ENCODE data around the gene OR4D11. TPM values are rescaled to one million over a fixed set of nuclear protein-coding genes. Genes with fewer than 3 reads are reported as not detected.

OR4D11 gene
- total and polyA plus RNA-seq, 9 of the 15 experiments (the other 6 are each of a cell fraction or from before 2014, with no cell fraction given) = not detected

- TF ChIP-seq MLLT1 (IDR thresholded peaks at IDR 0.05) (peak; percentile 47 to 60; a peak in 3 of 4 replicates), TRIM24 (IDR thresholded peaks at IDR 0.05) (peak in 1 of 2 experiments; percentile 45; a peak in 2 of 4 replicates), ZMIZ1 (IDR thresholded peaks at IDR 0.05; ENCODE audit: low read depth in 2 of 2, low read length in 2 of 2) (peak in 1 of 2 experiments; percentile 61; a peak in 1 of 4 replicates), BCOR (IDR thresholded peaks at IDR 0.05) (peak; percentile 59; the same call in 1 of the 2 replicates), FOXK2 (conservative IDR thresholded peaks at IDR 0.05 in 1 of 2, IDR thresholded peaks at IDR 0.05 in 1 of 2; ENCODE audit: low read depth in 2 of 2) (peak; percentile 77; a peak in 3 of 4 replicates), GATA2 (CRISPR knock-in tag; IDR thresholded peaks at IDR 0.05) (no peak), TAF1 (IDR thresholded peaks at IDR 0.05; ENCODE audit: control insufficient read depth, extremely low read depth, insufficient read depth, low read length, severe bottlenecking) (peak; percentile 61), GTF2B (IDR thresholded peaks at IDR 0.05; ENCODE audit: extremely low read depth, insufficient read length) (no peak), KHSRP (IDR thresholded peaks at IDR 0.05) (no peak), GTF2F1 (IDR thresholded peaks at IDR 0.05; ENCODE audit: low read depth, low read length) (0 out of 2 replicates have a peak, but pooled peaks have one; percentile 57), CHCHD3 (CRISPR knock-in tag; IDR thresholded peaks at IDR 0.05) (no peak), CSDE1 (IDR thresholded peaks at IDR 0.05) (peak in 1 of 2 experiments; percentile 83; a peak in 2 of 4 replicates), DPF2 (IDR thresholded peaks at IDR 0.05) (peak; percentile 17; the same call in 1 of the 2 replicates), ZNF165 (CRISPR knock-in tag; IDR thresholded peaks at IDR 0.05; ENCODE audit: borderline replicate concordance) (no peak), E2F4 (CRISPR knock-in tag; IDR thresholded peaks at IDR 0.05; ENCODE audit: low read depth) (0 out of 2 replicates have a peak, but pooled peaks have one; percentile 64), ZNF134 (CRISPR knock-in tag; conservative IDR thresholded peaks at IDR 0.05) (no peak), ZBTB9 (CRISPR knock-in tag; IDR thresholded peaks at IDR 0.05) (no peak; the same call in 1 of the 2 replicates), ATF1 (CRISPR knock-in tag; IDR thresholded peaks at IDR 0.05) (no peak), ATF1 (tag; IDR thresholded peaks at IDR 0.05) (no peak), E2F3 (CRISPR knock-in tag; IDR thresholded peaks at IDR 0.05) (peak; percentile 69; the same call in 1 of the 2 replicates)
Measured at GRCh38 chr11:59550368-59550841, 47.0 kb downstream of the OR4D11 start (continued).

Measured in K562 (cell line).